SH-SY5Y (cell line): Measurements from ENCODE around the gene GRIK2.

Experiments used
- GATA2 ChIP-seq: IDR thresholded peaks from 2 replicates; pipeline ENCODE4 v1.6.1; 2011; ENCODE audit warnings: mild to moderate bottlenecking, low read depth, low read length
- GATA3 ChIP-seq: IDR thresholded peaks from 2 replicates; pipeline ENCODE4 v1.6.1; 2011; ENCODE audit warnings: low read depth, mild to moderate bottlenecking, low read length, moderate library complexity

DNA sequence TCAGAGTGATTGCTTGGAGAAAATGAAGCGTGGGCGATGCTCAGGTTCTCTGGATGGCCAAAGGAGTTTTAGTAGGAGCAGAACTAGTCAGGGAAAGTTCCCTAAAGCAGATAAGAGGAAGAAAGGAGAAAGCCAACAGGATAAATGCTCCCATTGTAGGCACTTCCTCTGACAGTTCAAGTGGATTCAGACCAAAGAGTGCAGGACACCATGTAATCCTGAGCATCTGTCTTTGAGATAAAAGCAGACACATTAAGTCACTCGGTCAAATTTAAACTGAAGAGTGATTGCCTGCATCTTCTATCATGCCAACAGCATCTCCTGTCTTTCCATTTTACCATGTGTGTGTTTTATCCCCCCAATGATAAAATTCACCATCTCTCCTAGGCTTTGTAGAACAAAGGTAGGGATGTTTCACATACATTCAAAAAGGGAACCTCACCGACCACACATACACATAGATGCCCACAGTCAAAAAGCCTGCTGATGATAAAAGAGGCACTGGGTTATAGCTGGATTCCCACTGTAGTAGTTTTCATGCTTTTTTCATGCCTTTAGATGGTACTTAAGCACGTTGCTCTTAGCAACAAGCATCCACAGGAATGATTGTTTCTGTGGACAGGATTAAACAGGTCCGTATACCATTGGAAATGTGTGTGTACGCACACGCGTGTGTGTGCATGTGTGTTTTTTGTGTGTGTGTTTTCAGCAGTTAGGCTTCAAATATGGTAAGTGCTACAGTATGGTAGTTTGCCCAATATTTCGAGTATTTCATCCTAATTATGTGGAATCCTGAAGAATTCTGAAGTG, 7.0 kb downstream of the GRIK2 start:
- TF ChIP-seq GATA3 = no peak
- TF ChIP-seq GATA2 = peak; percentile 11; the same call in 1 of the 2 replicates
